Stimulated activated CD8-positive, alpha-beta memory T cell treated with anti-CD3 and anti-CD28 coated beads, Interleukin-12 subunit alpha, Interleukin-12 subunit beta, amount 100 ng/mL, for 24 hours (primary cell): Measurements from ENCODE around the gene TSPAN9.

Experiments
- DNase-seq: peaks from one replicate; pipeline ENCODE4 v3.0.0-alpha.2; 2020; ENCODE audit errors: extremely low read depth

The TSPAN9 gene

GRCh38 chr12:3099146-3099545 is 22.0 kb downstream of the TSPAN9 start:
- DNase-seq = no peak

GRCh38 chr12:3101309-3102024 is 24.3 kb downstream of the TSPAN9 start:
- no peak for DNase-seq

- no peak for DNase-seq
Measured at GRCh38 chr12:3102771-3103410, 25.7 kb downstream of the TSPAN9 start.

GRCh38 chr12:3103806-3104205 is 26.6 kb downstream of the TSPAN9 start:
- DNase-seq = no peak

GRCh38 chr12:3105690-3106479 is 28.7 kb downstream of the TSPAN9 start:
- no peak for DNase-seq

GRCh38 chr12:3106579-3106978 is 29.4 kb downstream of the TSPAN9 start:
- DNase-seq = no peak

GRCh38 chr12:3107071-3107583 is 29.9 kb downstream of the TSPAN9 start:
- no peak for DNase-seq

GRCh38 chr12:3107954-3108353 is 30.8 kb downstream of the TSPAN9 start:
- DNase-seq = no peak

GRCh38 chr12:3110578-3110977 is 33.4 kb downstream of the TSPAN9 start:
- no peak for DNase-seq

GRCh38 chr12:3113671-3114325 is 36.6 kb downstream of the TSPAN9 start:
- no peak for DNase-seq

GRCh38 chr12:3114671-3115070 is 37.5 kb downstream of the TSPAN9 start:
- no peak for DNase-seq

- no peak for DNase-seq
Measured at GRCh38 chr12:3115078-3115477, 37.9 kb downstream of the TSPAN9 start.

- no peak for DNase-seq
Measured at GRCh38 chr12:3116106-3116844, 39.1 kb downstream of the TSPAN9 start.

- DNase-seq = no peak
Measured at GRCh38 chr12:3117144-3117581, 40.0 kb downstream of the TSPAN9 start.

GRCh38 chr12:3117591-3118015 is 40.4 kb downstream of the TSPAN9 start:
- no peak for DNase-seq

GRCh38 chr12:3119192-3119755 is 42.1 kb downstream of the TSPAN9 start:
- DNase-seq = no peak

- no peak for DNase-seq
Measured at GRCh38 chr12:3119756-3120601, 42.8 kb downstream of the TSPAN9 start.

GRCh38 chr12:3120701-3121100 is 43.5 kb downstream of the TSPAN9 start:
- no peak for DNase-seq

GRCh38 chr12:3122841-3123678 is 45.9 kb downstream of the TSPAN9 start:
- DNase-seq = no peak
